ENCODE measurements around the gene KCNK1.

KCNK1 gene

DNA sequence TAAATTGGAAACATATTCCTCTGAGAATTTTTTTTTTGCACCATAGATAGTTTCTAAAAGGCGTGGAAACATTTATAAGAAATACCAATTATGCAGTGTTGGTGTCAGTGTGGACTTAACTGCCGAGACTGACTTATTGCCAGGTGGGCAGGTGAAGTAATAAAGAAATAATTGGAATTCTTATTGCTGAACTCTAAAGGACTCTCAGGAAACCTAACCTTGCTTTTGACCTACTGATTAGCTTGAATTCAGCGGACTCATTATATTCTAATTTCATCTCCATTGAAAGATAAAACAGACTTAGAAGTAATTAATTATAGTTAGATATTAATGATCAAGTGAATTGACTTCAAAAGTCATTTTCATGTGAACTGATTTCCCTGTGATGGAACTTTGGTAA lies 26.3 kb downstream of the KCNK1 start:
- no peak for ATAC-seq

DNA sequence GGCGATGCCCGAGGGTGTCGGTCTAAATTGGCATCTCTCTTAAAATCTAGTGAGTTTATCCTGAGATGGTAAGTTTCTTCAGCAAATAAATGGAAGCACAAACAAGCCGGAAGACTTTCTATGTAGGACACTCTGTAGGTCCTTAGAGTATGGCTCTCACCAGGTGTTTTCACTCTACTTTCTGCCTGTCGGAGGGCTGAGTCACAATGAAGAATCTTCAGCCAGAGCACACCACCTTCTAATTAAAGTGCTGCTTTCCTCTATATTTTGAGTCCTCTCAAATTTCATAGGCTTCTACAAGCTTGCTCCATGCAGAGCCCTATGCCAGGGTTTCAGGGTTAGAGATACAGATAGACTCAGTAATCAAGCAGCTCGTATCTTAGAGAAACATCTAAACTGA lies 27.1 kb downstream of the KCNK1 start:
- ATAC-seq: no peak

DNA sequence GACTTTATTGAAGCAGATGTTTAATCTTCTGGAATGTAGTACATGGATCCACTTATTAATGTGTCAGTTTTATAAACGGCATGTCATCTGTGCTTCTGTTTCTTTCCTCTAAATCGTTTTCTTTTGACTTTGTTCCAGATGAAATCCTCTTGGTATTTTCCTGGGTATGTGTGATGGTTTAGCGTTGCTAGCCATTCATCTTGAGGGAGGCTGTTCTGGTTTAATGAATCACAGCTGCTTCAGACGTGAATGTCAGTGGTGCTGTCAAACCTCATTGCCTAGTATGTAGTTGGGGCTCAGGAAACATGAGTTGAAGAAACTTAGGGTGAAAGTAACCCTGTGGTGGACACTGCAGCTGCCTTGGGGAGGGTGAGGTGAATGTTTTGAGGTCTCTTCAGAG lies 33.2 kb downstream of the KCNK1 start:
- no peak for ATAC-seq

DNA sequence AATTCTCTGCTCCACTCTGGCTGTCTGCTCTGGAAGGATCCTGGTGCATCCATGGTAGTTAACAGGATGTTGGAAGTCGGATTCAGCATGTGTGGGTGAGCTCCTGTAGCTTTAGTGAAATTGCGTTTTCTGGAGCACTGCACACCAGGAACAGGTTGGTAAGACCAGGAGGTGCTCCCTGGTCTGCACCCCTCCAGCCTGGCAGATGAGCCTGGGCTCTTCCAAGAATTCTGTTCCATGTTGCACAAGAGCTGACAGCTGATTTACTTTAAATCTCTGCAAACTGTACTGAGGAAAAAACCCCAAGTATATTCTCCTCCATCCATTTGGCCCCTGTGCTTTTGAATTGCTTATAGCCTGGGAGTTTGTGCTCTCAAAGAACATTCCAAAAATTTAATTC lies 33.7 kb downstream of the KCNK1 start:
- no peak for ATAC-seq

DNA sequence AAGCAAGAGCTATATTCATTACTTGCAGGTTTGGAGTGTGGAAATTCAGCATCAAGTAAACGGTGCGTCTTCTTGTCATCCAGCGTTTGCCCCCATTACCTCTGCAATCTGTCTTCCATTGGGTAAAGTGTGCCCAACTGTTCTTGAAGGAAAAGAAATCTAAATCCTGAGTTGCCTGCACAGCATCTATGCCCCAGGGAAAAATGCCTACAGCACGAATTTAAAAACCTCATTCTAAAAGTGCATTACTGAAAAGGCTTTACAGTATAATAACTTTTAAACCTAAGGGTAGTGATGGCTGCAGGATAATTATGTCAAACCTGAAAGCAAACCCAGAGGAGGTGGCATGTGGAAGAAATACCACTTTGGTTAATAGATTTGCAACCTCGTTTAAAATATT lies 37.2 kb downstream of the KCNK1 start:
- ATAC-seq: no peak

DNA sequence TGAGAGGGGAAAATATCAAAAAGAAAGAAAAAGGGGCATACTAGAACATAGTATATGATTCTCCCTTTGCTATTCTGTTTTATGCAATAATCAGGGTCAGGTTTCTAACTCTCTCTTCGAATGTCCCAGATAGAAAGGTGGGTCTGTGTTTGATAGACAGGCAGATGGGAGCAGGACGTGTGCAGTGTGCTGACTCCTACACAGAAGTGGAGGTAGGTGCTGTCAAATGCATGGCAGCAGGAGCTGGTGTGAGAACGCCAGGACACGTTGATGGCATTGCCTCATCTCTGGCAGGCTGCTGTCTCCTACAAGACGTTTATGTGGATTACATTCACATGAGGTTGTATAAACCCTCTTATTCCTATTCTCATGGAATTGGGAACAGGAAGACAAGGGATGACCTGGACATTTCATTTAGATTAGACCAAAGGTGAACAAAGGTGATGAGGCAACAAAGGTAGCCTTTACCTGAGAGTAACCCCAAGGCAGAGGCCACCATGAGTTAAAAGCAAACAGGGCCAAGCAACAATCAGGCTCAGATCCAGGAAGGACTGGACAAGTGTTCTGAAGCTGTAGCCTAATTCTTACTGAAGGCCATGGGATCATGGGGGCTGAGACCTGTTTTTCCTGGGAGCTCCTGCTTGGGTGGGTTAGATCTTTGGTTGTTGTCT lies 37.8 kb downstream of the KCNK1 start:
- ATAC-seq: no peak

DNA sequence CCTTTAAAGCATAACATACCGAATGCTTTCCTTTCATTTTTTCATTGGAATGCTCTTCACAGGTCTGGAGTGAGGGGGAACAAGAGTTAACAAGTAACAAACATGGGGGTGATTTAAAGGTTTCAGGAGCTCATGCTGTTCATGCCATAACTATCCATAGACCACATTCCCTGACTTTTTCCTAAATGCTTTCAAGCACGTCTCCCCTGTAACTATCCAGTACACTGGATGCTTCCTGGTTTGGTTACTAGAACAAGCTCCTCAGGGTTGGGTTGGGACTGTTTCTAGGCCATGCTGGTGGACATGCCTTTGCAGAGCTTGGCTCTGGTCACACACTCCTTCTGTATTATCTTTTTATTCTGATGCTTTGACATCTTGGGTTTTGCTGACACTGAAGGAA lies 38.6 kb downstream of the KCNK1 start:
- no peak for ATAC-seq

DNA sequence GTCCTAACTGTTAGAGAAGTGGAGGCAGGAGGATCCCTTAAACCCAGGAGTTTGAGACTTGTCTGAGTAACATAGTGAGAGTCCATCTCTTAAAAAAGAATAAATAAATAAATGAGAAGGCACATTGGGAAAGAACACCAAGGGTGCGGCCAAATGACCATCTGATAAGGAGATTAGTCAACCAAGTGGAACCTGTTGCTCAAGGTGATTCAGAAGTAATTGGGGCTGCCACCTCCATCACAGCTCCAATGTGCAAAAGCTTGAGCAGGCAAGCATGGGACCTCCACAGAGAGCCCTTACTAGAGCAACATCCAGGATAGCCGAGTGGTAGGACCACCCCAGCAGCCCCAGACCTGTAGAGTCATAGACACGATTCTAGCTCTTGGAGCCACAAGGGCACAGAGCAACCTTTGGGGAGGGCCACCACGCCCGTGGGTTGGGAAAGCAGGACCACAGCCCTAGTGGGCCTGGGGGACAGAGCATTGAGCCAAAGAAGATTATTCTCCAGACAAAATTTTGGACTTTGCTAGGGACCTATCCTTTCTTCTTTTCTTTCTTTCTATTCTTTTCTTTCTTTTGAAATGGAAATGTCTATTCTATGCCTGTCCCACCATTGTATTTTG lies 40.9 kb downstream of the KCNK1 start:
- ATAC-seq: peak in 1 of 2 donors; percentile 13

DNA sequence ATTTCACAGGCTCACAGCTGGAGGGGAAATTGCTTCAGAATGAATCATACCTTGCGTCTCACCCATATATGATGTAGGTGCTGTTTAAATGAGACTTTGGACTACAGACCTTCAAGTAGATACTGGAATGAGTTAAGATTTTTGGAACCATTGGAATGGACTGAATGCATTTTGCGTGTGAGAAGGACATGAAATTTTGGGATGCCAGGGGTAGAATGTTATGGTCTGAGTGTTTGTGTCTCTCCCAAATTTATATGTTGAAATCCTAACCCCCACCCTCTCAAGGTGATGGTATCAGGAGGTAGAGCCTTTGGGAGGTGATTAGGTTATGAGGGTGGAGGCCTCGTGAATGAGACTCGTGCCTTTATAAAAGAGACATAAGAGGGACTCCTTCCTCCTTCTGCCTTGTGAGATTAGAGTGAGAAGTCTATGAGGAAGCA lies 41.4 kb downstream of the KCNK1 start:
- ATAC-seq: no peak

DNA sequence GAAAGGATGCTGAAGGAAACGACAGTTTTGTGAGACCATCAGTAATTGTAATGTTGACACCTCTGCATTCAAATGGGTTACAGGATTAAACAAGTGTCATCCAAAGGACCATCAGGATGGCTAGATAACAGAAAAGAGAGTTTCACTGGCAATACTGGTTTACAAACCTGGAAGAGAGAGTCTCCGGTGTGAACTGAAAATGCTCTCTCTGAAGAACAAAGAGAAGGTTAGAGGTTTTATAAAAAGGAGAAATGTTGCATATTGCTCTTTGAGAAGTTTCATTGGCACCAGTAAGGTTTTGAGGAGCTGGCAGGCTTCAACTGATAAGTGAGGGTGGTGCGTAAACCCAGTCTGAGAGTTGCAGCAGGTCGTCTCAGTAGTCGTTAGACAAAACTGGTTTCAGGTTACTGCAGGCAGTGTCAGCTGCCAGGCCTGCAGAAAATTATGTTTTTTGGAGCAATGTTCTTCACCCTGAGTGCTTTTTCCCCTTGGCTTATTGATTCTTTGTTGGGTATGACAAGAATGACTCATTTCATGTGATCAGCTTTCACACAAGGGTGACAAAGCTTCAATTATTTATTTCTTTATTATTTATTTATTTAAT lies 42.2 kb downstream of the KCNK1 start:
- ATAC-seq: no peak

DNA sequence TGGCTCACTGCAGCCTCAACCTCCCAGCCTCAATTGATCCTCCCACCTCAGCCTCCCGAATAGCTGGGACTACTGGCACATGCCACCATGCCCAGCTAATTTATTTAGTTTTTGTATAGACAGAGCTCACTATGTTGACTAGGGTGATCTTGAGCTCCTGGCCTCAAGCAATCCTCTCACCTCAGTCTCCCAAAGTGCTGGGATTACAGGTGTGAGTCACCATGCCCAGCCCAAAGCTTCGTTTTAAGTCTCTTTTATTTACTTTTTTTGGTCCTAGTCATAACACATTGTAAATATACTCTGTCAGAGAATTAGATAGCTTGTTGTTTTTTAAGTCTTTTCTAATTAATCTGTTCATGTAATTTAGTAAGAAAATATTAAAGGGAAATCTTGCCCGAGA lies 42.8 kb downstream of the KCNK1 start:
- no peak for ATAC-seq

DNA sequence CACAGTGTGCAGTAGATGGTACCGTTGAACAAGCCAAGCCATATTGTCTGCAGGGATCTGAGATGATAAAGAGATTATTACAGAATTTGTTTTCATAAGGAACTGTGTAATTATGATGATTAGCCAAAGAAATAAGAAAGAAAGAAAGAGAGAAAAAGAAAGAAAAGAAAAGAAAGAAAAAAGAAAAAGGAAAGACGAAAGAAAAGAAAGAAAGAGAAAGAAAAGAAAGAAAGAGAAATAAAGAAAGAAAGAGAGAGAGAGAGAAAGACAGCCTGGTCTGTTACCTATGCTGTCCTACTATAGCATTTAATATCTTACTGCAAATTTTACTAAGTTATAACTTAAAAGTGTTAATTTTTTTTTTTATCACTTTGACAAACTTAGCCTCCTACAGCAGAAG lies 43.6 kb downstream of the KCNK1 start:
- ATAC-seq: no peak

DNA sequence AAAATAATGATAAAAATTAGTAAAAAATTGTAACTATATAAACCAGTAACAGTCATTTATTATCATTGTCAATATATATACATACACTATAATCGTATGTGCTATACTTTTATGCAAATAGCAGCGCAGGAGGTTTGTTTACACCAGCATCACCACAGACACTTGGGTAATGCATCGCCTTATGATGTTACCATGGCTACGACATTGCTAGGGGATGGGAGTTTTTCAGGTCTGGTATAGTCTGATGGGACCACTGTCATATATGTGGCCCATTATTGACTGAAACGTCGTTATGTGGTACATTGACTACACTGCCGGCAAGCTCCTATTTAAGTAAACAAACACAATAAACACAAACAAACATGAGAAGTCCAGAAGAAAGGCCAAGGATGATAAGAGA lies 45.6 kb downstream of the KCNK1 start:
- no peak for ATAC-seq

DNA sequence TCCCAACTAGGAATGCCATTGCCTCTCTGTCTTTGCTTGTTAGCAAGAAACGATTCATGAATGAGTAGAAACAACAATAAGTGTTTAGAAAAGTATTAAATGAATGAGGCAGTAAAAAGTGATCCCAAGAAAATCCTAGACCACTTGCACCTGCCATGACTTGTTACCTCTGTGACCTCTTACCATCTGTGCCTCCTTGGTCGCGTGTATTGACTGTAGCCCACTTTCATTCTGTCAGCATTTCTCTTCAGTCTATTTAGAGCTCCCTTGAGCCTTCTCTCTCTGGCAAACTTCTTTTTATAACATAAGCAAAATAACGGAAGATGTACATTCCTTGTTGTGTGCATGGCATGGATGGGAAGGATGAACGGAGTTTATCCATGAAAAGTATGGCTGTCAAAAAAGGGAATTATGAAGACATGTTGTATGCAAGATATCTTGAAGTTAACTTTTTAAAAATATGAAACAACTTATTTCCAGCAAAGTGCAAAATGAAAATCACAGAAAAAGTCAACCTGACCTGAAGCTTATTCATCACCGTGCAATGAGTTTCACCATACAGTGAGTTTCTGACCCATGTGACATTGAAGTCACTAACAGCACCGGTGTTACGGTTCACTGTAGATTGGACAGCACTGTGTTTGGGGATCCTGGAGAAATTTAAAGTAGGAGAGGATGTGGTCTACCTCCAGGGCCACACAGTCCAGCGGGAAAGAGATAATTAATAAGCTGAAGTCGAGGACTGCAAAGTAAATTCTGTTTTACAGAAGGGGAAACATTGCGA lies 47.7 kb downstream of the KCNK1 start:
- no peak for ATAC-seq

DNA sequence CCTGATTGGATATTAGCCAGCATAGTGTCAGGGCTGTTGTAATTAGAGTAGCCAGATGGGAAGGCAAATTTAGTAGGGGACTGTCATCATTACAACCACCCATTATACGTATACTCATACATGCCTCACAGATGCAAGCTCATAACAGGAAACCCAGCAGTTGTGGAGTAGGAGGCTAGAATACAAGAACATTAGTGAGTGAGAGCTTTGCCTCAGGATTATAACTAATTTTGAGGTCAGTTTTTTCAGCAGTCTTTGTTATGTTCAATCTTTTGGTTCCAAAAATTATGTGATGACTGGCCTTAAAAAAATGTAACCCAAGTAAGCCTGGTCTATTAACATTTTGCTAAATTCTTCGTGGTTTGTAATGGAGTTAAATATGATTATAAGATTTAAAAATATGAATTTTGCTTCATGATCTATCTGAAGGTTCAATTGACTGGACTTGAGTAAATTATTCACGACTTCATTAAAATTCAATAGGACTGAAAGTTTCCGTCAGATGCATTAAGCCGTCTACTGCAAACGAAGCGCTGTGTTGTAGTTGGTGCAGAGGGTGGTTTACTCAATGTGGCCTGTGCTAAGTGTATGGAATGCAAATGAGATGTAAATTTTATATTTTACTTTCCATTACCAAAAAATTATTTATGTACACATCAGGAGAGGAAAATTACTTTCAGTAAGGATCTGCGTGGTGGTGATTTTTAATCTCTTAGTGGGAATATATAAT lies 48.8 kb downstream of the KCNK1 start:
- ATAC-seq: no peak

DNA sequence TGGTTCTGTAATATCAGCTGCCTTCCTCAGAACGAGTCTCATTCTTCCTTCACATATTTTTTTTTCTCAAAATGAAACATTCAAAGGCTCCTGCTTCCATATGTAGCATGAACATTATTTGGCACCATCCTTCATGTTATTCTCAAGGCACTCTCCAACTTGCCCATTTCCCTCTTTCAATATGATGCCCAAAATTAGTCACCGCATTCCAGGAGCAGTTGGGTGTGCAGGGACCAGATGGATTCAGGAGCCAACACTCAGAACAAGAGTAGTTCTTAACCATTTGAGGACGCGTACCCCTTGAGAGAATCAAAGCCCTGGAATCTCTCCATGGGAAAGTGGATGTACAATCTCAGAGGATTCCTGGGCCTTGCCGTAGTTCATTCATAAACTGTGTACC lies 50.3 kb downstream of the KCNK1 start:
- ATAC-seq: no peak

DNA sequence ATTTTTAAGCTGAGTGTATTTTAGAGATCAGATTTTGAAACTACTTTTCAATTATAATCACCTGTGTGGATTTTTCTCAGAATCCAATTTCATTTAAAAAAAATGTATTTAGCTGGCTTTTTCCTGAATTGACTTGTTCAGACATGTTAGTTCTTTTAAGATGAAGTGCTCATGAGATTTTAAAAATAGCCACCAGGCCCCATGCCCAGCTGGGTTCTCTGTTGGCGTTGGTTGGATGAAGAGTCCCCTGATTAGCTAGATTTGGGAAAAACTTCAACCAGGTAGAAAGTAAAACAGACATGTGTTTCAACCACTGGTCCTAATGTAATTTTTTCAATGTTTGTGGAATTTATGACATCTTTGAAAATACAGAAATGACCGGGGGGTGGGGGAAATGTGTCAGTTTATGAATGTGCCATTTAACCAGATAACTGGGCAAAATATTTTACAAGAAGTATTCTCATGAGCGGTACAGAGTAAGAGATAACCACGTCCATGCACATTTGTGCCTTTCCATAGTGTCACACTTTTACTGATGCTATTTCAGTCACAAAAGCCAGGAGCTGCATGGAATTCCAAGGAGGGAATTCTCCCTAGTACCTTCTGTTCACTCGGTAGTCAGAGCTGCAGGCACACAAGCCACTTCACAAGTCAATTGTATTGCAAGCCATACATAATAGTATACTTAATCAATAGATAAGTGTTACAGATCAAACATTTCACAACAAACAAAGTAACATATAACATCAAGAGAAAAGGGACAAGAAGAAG lies 51.1 kb downstream of the KCNK1 start:
- no peak for ATAC-seq

DNA sequence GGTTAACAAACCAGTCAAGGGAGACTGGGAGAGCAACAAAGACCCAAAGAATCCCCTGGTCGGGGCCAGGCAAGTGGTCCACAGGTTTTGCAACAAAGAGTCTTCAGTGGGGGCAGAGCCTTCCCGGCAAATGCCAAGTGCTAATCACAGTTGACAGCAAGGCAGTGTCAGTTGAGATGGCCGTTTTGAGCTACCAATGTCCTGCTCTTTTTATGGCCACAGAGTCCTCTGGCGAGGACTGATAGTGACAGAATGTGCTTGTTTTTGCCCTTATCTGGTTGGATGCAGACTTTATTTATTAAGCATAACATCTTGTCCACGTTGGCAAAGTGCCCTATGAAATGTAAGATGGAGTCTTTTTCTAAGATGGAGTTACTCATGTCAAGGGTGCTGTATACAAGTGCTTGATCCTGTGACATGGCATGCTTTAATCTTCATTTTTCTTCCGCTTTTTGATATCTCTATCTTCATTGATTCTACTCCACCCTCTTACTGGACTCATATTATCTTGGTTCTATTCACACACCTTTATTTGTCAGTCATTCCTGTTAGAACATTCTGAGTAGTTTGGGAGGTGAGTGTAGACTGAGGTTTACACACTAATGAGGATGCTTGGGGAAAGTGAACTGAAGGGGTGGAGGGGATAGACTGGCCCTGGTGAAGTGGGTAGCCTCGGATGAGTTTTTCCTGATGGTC lies 51.8 kb downstream of the KCNK1 start:
- no peak for ATAC-seq

DNA sequence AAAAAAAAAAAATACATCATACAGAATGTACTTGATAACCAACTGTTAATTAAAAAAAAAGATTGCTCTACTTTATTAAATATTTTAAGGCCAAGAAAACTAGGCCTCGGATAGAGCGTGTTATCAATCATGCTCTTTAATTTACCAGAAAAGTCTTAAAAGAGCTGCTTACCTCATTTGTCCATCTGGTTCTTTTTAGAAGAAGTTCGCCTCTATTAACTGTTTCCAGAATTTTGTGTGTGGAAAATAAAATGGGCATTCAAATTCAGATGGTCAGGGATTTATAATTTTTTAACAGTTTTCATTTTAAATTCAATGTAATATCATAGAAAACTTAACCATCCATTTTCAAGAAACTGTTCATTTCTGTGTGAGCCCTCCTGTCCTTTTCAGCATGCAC lies 53.8 kb downstream of the KCNK1 start:
- no peak for ATAC-seq

DNA sequence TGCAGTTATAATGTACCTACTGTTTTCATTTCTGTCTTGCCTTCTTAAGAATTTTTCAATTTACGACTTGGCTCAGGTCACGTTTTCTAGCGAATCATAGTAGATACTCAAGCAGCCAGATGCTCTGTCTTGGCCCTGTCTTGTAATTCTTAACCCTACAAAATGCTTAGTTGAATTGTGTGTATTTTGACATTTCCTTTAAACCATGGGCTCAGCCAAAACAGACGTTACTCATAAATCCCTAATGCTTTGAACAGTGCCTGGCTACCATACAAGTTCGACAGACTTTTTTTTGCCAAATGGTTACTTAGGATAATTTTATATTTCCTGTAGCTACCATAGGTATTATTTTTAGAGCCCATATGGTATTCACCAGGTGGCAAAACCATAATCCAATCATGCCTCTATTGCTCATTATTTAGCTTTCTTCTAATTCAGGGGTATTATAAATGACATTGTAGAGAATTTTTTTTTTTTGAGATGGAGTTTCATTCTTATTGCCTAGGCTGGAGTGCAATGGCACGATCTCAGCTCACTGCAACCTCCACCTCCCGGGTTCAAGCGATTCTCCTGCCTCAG lies 54.3 kb downstream of the KCNK1 start:
- ATAC-seq: no peak

DNA sequence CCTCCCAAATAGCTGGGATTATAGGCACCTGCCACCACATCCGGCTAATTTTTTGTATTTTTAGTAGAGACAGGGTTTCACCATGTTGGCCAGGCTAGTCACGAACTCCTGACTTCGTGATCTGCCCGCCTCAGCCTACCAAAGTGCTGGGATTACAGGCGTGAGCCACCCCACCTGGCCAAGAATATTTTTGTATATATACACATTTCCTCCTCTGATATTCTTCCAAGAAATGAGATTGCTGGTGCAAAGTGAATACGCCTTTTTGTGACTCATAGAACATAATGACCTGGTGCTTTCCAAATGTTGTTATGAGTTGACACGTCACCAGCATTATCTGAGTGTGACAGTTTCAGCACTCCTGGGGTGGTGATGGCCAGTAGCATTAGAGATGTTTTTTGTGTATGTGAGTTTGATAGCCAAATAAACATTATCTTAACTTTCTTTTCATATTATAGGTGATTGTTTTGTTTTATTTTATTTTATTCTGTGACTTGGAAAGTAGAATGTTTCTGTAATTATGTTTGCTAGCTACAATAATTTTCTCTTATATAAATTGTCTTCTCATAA lies 54.9 kb downstream of the KCNK1 start:
- peak; percentile 75 to 80 for ATAC-seq

All from activated CD4-positive, CD25-positive, alpha-beta regulatory T cell treated with anti-CD3 and anti-CD28 coated beads, Interleukin-2, amount 50 U/mL, for 24 hours (primary cell).